ENCODE data around the gene FAHD2B. TPM values are rescaled to one million over a fixed set of nuclear protein-coding genes. Genes with fewer than 3 reads are reported as not detected.
"Not testable (repeated sequence)": the region's sequence is repeated elsewhere in the genome, so short reads cannot be mapped to it uniquely, and the experiment has no call there.

The FAHD2B gene
- total and polyA plus RNA-seq, 2 of the 13 experiments (the other 11 are each of a cell fraction or from before 2014, with no cell fraction given) = 6.4 to 6.7 TPM

DNA sequence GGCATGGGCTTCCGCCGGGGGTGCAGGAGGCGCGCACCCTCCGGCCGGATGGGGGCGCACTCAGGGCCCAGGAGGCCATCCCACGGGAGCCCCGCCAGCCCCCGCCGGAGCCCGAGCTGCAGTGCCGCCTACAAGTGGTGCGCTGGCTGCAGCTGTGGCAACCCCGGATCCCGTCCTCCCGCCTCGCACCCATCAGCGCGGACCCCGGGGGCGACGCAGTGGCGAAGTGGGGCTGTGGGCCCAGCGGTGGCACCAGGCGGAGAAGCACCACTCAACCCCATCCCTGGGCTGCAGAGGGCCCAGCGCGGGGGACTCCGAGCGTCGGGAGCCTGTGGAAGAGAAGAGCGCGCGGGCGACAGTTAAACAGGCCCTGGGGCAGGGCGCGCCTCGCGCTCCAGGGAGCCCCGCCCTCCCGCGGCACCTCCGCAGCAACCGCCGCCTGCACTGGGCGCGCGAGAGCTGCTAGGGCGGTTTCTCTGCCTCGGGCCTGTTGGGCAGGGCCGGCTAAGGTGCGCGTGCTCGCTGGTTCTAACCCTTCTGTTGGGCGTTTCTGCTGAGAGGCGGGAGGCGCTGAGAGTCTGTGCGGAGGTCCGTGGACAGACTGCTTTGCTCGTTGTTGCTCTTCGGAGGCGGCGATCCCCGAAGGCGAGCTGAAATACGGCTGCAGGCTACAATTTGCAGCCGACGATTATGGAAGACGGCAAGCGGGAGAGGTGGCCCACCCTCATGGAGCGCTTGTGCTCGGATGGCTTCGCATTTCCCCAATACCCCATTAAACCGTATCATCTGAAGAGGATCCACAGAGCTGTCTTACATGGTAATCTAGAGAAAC lies 18.6 kb upstream of the FAHD2B start, which contains the start of gene ANKRD36 (continued):
- TF ChIP-seq, protein P1, sequence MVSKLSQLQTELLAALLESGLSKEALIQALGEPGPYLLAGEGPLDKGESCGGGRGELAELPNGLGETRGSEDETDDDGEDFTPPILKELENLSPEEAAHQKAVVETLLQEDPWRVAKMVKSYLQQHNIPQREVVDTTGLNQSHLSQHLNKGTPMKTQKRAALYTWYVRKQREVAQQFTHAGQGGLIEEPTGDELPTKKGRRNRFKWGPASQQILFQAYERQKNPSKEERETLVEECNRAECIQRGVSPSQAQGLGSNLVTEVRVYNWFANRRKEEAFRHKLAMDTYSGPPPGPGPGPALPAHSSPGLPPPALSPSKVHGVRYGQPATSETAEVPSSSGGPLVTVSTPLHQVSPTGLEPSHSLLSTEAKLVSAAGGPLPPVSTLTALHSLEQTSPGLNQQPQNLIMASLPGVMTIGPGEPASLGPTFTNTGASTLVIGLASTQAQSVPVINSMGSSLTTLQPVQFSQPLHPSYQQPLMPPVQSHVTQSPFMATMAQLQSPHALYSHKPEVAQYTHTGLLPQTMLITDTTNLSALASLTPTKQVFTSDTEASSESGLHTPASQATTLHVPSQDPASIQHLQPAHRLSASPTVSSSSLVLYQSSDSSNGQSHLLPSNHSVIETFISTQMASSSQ (IDR thresholded peaks at IDR 0.05; ENCODE audit: low read depth) = not testable (repeated sequence)
- TF ChIP-seq, protein P1 (CRISPR knock-in tag; IDR thresholded peaks at IDR 0.05; ENCODE audit: borderline replicate concordance) = peak; percentile 69; the same call in 1 of the 2 replicates
- TF ChIP-seq HOXA9 (CRISPR knock-in tag; IDR thresholded peaks at IDR 0.05; ENCODE audit: borderline replicate concordance) = peak; percentile 56; the same call in 1 of the 2 replicates
- peak; percentile 64 for TF ChIP-seq MXD4 (CRISPR knock-in tag; IDR thresholded peaks at IDR 0.05)
- peak; percentile 57; the same call in 1 of the 2 replicates for TF ChIP-seq HDAC2 (CRISPR knock-in tag; IDR thresholded peaks at IDR 0.05)
- TF ChIP-seq TAF1 (CRISPR knock-in tag; IDR thresholded peaks at IDR 0.05) = peak; percentile 87; the same call in 1 of the 2 replicates
- TF ChIP-seq ZNF333 (CRISPR knock-in tag; IDR thresholded peaks at IDR 0.05; ENCODE audit: borderline replicate concordance) = peak; percentile 70; the same call in 1 of the 2 replicates
- TF ChIP-seq, protein P2, sequence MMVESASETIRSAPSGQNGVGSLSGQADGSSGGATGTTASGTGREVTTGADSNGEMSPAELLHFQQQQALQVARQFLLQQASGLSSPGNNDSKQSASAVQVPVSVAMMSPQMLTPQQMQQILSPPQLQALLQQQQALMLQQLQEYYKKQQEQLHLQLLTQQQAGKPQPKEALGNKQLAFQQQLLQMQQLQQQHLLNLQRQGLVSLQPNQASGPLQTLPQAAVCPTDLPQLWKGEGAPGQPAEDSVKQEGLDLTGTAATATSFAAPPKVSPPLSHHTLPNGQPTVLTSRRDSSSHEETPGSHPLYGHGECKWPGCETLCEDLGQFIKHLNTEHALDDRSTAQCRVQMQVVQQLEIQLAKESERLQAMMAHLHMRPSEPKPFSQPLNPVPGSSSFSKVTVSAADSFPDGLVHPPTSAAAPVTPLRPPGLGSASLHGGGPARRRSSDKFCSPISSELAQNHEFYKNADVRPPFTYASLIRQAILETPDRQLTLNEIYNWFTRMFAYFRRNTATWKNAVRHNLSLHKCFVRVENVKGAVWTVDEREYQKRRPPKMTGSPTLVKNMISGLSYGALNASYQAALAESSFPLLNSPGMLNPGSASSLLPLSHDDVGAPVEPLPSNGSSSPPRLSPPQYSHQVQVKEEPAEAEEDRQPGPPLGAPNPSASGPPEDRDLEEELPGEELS (CRISPR knock-in tag; IDR thresholded peaks at IDR 0.05) = peak; percentile 32; the same call in 1 of the 2 replicates
- peak; percentile 91 for TF ChIP-seq ZNF670 (CRISPR knock-in tag; IDR thresholded peaks at IDR 0.05; ENCODE audit: borderline replicate concordance)
- TF ChIP-seq ATF7-NPFF (CRISPR knock-in tag; IDR thresholded peaks at IDR 0.05; ENCODE audit: low read depth) = peak; percentile 94
- TF ChIP-seq REPIN1 (CRISPR knock-in tag; IDR thresholded peaks at IDR 0.05; ENCODE audit: borderline replicate concordance, low read depth) = peak; percentile 80
- TF ChIP-seq JUN (CRISPR knock-in tag; IDR thresholded peaks at IDR 0.05) = peak; percentile 37; the same call in 1 of the 2 replicates
- 0 out of 2 replicates have a peak, but pooled peaks have one; percentile 21 for TF ChIP-seq GABPA (IDR thresholded peaks at IDR 0.05; ENCODE audit: low read depth, low read length)
- not testable (repeated sequence) for TF ChIP-seq GABPA (CRISPR knock-in tag; IDR thresholded peaks at IDR 0.05; ENCODE audit: low read depth)
- TF ChIP-seq ZNF431 (CRISPR knock-in tag; IDR thresholded peaks at IDR 0.05; ENCODE audit: borderline replicate concordance, low read depth) = peak; percentile 63; the same call in 1 of the 2 replicates
- TF ChIP-seq, protein P3, sequence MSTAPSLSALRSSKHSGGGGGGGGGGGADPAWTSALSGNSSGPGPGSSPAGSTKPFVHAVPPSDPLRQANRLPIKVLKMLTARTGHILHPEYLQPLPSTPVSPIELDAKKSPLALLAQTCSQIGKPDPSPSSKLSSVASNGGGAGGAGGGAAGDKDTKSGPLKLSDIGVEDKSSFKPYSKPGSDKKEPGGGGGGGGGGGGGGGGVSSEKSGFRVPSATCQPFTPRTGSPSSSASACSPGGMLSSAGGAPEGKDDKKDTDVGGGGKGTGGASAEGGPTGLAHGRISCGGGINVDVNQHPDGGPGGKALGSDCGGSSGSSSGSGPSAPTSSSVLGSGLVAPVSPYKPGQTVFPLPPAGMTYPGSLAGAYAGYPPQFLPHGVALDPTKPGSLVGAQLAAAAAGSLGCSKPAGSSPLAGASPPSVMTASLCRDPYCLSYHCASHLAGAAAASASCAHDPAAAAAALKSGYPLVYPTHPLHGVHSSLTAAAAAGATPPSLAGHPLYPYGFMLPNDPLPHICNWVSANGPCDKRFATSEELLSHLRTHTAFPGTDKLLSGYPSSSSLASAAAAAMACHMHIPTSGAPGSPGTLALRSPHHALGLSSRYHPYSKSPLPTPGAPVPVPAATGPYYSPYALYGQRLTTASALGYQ (CRISPR knock-in tag; IDR thresholded peaks at IDR 0.05) = peak; percentile 43; the same call in 1 of the 2 replicates
- TF ChIP-seq ZBTB7A (CRISPR knock-in tag; IDR thresholded peaks at IDR 0.05) = peak; percentile 78
- TF ChIP-seq NFKB2 (CRISPR knock-in tag; IDR thresholded peaks at IDR 0.05; ENCODE audit: borderline replicate concordance) = peak; percentile 95; the same call in 1 of the 2 replicates
- TF ChIP-seq, protein P4, sequence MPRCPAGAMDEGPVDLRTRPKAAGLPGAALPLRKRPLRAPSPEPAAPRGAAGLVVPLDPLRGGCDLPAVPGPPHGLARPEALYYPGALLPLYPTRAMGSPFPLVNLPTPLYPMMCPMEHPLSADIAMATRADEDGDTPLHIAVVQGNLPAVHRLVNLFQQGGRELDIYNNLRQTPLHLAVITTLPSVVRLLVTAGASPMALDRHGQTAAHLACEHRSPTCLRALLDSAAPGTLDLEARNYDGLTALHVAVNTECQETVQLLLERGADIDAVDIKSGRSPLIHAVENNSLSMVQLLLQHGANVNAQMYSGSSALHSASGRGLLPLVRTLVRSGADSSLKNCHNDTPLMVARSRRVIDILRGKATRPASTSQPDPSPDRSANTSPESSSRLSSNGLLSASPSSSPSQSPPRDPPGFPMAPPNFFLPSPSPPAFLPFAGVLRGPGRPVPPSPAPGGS (CRISPR knock-in tag; IDR thresholded peaks at IDR 0.05) = peak; percentile 74

Data from HepG2 (cell line).